Activated CD4-positive, alpha-beta T cell treated with anti-CD3 and anti-CD28 coated beads, Interleukin-2, amount 50 U/mL, for 48 hours (primary cell): Measurements from ENCODE around the gene RAPGEF4.

Experiments
- DNase-seq, 2 experiments: peaks; one replicate each; pipeline ENCODE4 v3.0.0-alpha.2; 2020

Gene RAPGEF4

GRCh38 chr2:172914341-172915008, 178.8 kb downstream of the RAPGEF4 start:
- DNase-seq = no peak

GRCh38 chr2:172917716-172918115, 182.1 kb downstream of the RAPGEF4 start:
- DNase-seq = no peak

- DNase-seq = no peak
Measured at GRCh38 chr2:172919732-172920131, 184.1 kb downstream of the RAPGEF4 start.

DNA sequence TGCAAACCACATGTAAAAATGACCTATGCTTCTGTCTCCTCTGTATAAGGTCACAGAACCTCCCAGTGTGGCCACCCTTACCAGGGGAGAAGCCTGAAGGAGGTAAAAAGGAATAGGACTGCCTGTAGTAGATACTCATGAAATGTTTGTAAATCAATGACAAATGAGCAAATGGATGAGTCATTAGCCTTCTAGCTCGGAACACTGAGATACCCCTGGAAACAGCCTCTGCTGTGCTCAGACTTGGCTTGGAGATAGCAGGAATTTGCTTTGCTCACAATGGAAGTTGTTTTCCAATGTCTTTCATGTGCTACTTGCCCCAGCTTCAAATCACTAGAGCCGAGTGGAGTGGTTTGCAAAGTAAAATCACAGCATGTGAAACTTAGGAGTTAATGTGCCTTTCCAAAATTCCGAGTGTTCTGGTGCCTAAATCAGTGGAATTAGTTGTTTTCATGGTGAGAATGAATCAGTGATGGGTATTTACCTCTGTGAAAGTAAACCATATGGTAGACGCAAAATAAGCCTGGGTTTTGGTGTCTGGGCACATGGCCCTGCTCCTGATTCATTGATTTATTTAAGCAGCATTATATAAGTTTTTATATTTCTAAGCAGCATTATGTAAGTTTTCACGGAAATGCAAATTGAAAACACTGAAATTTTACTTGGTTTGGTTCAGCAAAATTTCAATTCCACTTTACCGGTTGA, 186.0 kb downstream of the RAPGEF4 start:
- DNase-seq = no peak

DNA sequence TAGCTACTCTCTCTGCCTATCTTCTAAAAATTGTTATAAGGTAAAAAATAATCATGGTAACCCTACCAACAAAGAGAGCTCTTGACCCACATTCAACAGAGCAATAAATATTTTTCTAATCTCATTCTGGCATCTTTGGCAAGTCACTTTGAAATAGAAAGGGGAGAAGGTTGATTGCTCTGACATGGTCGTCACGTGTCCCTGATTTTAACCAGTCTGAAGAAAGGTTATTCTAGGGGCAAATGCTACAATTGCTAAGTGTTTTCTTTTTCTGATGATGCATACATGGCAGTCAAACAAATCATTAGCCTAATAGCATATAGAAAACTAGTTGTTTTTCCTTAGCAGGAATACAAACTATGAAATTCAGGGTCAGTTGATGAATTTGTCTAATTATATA, 186.7 kb downstream of the RAPGEF4 start:
- DNase-seq = no peak

DNA sequence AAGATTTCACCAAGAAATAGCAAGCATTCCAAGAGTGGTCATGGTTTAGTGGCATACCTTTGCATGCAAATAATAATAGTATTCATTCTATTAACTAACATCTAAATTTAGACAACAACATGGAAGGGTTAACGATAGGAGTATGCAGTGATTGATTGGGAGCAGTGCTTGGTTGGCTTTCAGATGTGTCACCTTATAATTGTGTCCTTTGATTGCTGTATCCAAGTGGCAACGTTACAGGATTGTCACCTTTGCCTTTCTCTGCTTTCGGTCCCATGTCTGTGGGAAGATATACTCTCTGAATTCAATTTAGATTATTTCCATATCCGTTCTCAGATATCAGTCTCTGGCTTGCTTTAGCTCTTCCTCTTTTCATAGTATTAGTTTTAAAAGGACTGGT, 187.2 kb downstream of the RAPGEF4 start:
- no peak for DNase-seq

- DNase-seq = no peak
Measured at GRCh38 chr2:172924097-172924660, 188.5 kb downstream of the RAPGEF4 start.

- DNase-seq = no peak
Measured at GRCh38 chr2:172925600-172925999, 190.0 kb downstream of the RAPGEF4 start.

- no peak for DNase-seq
Measured at GRCh38 chr2:172926785-172927640, 191.4 kb downstream of the RAPGEF4 start.

DNA sequence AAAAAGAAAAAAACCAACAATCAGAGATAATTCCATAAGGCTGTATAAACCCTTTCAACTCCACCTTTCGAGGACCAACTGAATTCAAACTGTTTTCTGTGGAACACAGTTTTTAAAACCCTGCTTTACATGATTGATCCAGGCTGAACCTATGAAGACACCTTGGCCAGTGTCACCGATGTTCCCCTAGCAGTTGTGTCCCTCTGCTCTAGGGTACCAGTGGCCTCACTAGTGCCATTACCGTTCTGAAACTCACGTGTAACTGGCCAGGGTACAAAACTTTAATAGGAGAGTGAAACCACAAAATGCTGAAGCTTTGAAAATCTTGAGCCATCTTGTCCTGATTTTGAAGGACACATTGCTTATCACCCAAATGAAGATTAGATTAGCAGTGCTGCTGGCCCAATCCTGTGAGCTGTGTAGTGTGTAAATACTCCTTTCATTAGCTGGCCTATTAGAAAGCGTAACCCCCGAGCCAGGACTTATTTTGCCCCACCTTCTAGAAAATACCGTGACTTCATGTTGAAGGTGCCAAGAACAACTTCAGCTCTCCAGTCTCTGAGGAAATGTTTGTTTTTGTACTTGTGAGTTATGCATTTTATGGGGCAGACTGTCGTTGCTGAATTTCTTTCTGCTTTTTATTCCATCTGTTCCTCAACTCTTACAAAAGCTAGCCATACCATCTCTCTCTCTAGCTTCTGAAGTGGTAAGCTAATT, 192.2 kb downstream of the RAPGEF4 start:
- DNase-seq = no peak

- no peak for DNase-seq
Measured at GRCh38 chr2:172928756-172929155, 193.1 kb downstream of the RAPGEF4 start.

GRCh38 chr2:172929644-172930043, 194.0 kb downstream of the RAPGEF4 start:
- no peak for DNase-seq

GRCh38 chr2:172930871-172931255, 195.2 kb downstream of the RAPGEF4 start:
- no peak for DNase-seq

- no peak for DNase-seq
Measured at GRCh38 chr2:172931256-172931894, 195.7 kb downstream of the RAPGEF4 start.

- DNase-seq = peak; percentile 66 to 72
Measured at GRCh38 chr2:172931918-172932520, 196.4 kb downstream of the RAPGEF4 start.

DNA sequence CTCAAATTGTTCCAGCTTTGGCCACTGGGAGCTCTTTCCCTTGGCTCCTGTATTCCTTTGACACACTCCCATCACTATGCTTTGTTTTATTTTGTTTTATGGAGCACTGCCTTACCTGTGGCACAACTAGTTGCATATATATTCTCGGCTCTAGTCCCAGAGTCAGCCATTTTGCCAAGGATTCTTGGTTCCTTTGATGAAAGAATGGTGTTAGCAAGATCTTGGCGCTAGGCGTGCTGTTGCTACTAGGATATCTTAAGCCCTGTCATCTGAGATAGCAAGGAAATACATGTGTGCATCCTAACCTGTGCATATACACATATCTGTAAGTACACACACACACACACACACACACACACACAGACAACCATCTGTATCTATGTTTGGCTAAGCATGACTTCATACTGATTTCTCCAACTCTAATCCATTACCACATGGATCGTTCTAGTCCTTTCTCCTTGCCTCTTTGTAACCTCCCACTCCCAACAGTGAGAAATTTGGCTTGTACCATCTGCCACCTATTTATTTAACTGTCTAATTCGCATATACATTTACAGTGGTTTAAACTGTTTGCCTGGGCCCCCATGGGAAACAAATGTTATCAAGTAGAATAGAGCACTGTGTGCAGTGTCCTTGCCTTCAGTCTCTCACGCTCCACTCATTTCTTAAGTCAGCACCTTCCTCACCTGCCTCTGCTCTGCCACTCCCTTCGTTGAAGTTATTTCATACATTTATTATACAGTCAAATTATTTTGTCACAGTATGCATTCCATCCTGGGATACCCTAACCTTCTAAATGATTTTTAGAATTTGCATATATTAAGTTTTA, 202.5 kb downstream of the RAPGEF4 start:
- no peak for DNase-seq

DNA sequence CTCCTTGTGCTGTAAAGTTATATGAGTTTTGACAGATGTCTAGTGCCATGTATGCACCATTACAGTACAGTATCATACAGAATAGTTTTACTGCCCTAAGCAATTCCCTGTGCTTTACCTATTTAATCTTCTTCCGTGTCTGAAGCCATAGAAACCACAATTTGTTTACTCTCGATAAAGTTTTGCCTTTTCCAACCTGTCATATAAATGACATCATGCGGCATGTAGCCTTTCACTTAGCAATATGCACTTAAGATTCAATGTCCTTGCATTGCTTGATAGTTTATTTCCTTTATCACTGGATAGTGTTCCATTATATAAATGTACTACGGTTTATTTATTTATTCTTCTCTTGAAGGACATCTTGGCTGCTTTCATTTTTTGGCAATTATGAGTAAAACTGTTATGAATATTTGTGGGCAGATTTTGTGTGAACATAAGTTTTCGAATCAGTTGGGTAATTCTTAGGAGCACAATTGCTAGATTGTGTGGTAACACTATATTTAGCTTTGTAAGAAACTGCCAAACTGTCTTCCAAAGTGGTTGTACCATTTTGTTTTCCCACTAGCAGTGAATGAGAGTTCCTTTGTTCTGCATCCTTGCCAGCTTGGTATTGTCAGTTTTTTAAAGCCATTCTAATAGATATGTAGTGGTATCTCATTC, 203.2 kb downstream of the RAPGEF4 start:
- DNase-seq = no peak

DNA sequence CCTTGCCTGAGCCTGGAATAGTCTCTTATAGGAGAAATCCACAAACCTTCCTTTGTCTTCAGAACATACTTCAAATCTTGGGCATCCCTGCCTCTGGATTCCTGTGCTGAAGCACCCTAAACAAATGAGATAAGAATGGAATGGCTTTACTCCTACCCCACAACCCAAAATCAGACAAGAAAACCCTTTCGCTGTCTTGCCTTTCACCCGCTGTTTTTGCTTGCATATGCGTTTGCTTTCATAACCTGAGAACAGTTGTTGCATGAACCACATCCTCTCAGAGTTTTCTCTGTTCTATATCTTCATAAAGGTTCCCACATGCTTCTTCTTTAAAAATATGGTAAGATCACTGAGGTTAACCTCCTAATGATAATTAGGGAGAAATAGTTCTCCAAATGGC, 207.9 kb downstream of the RAPGEF4 start:
- no peak for DNase-seq

- DNase-seq = no peak
Measured at GRCh38 chr2:172944022-172944793, 208.6 kb downstream of the RAPGEF4 start.
